GM10266 (cell line): ENCODE measurements around the gene LILRA5.

Experiments
- DNase-seq: peaks from one replicate; pipeline ENCODE4 v3.0.0; 2012; ENCODE audit errors: extremely low spot score
- CTCF ChIP-seq: IDR thresholded peaks from 2 replicates; pipeline ENCODE4 v1.5.1; 2012; ENCODE audit warnings: mild to moderate bottlenecking, low read depth; ENCODE audit not compliant: control insufficient read depth, insufficient read depth; ENCODE audit errors: missing control alignments

Gene LILRA5

DNA sequence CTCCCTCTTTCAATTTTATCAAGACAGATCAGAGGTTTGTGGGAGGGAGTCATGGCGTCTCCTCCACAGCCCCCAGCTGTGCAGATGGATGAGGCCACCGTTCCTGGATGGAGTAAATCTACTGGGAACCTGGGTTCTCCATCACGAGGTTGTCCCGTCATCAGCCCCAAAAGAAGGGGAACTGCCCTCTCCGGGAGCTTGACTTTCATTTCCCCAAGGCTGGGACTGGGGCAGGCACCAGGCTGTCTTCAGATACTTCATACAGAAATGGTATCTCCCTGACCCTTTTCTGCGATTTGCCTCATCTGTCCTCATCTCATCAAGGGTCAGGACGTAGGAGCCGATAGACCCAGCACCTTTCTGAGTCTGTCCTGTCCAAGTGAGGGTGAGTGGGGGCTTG is 41.9 kb downstream of the LILRA5 start:
- no peak for DNase-seq
- TF ChIP-seq CTCF, result no peak

DNA sequence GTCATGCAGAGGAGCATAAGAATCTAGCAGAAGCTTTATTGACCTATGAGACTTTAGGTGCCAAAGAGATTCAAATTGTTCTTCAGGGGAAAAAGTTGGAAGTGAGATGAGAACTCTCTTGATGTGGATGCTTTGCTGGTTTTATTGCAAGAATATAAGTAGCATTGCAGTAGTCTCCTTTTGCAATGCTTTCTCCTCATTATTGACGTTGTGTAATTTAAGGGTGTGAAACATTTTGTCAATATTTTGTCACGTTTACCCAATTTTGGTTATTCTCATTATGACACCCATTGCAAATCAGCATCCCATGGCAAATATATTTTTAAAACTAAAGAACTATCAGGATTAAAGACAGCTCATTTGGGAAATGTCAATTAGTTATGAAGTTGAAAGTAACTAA is 44.0 kb downstream of the LILRA5 start:
- TF ChIP-seq CTCF, result no peak
- no peak for DNase-seq

DNA sequence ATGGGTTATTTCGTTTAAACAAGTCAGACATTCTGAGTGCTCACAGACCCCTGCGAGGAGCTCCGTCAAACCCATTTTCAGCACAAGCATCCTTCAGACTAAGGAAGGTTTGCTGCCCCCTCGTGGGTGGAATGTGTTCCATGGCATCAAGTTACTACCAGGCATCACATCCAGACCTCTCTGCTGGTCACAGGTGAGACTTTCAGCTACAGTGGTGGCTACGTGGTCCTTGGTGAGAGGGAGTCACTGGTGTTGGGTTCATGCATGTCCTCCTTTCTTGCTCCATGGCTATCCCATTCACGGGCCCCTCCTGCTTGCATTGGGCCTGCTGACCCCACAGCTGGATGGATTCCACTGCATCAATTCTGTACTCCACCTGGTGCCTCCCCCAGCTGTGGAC is 46.8 kb downstream of the LILRA5 start:
- peak; percentile 65 for DNase-seq
- peak; percentile 81 for TF ChIP-seq CTCF

GRCh38 chr19:54262470-54262869 is 50.5 kb downstream of the LILRA5 start:
- no peak for TF ChIP-seq CTCF
- DNase-seq, result no peak

- no peak for DNase-seq
- no peak for TF ChIP-seq CTCF
Observed at GRCh38 chr19:54262066-54262465, 50.9 kb downstream of the LILRA5 start.

DNA sequence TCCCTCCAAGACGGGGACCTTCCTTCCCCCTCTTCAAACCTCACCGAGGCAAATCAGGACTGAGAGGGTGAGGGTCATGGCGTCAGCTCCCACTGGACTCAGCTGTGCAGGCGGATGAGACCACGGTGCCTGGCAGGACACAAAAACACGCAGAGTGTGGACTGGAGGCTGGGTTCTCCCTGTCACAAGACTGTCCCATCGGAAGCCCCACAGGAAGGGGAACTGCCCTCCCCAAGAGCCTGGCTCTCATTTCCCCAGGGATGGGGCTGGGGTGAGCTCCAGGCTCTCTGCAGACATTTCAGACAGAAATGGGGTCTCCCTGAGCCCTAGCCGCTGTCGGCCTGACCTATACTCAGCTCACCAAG is 55.9 kb downstream of the LILRA5 start, which contains the start of gene LILRB5:
LILRB5 (minus strand) TSS at position 158 of the 365 bp plus-strand sequence; CDS start at position 78, 80 bp downstream.
- no peak for TF ChIP-seq CTCF
- no peak for DNase-seq
